ENCODE results near the gene NUP98.

The NUP98 gene

GRCh38 chr11:3753110-3753509 is 44.2 kb downstream of the NUP98 start:
- no peak overlapping the region for H3K27ac ChIP-seq
- no peak for DNase-seq (ENCODE audit: low read depth, low spot score)

GRCh38 chr11:3747704-3748103 is 49.6 kb downstream of the NUP98 start:
- DNase-seq (ENCODE audit: low read depth, low spot score) = peak; percentile 81
- H3K27ac ChIP-seq = peak overlapping the region; percentile 63

DNA sequence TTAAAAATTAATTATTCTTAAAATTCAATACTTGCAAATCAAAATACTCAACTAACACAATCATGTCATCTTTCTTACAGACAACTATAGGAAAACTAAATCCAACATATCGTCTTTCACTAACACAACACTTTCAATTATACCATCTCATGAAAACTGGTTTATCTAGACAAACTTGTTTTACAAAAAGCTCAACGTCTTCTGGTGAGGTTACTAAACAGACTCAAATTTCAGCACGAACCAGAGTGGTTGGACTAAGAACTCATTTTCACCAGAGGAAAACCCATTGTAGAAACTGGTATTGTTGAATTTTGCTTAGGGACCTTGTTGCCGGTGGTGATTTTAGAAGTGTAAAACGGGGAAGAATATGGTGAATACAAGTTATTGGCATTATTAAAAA is 52.2 kb downstream of the NUP98 start:
- peak; percentile 37 for DNase-seq (ENCODE audit: low read depth, low spot score)
- H3K27ac ChIP-seq = no peak overlapping the region

- no peak for DNase-seq (ENCODE audit: low read depth, low spot score)
- no peak overlapping the region for H3K27ac ChIP-seq
These were observed 58.6 kb downstream of the NUP98 start for GRCh38 chr11:3738723-3739122.

GRCh38 chr11:3738241-3738640 is 59.1 kb downstream of the NUP98 start:
- DNase-seq (ENCODE audit: low read depth, low spot score) = no peak
- H3K27ac ChIP-seq = no peak overlapping the region

DNA sequence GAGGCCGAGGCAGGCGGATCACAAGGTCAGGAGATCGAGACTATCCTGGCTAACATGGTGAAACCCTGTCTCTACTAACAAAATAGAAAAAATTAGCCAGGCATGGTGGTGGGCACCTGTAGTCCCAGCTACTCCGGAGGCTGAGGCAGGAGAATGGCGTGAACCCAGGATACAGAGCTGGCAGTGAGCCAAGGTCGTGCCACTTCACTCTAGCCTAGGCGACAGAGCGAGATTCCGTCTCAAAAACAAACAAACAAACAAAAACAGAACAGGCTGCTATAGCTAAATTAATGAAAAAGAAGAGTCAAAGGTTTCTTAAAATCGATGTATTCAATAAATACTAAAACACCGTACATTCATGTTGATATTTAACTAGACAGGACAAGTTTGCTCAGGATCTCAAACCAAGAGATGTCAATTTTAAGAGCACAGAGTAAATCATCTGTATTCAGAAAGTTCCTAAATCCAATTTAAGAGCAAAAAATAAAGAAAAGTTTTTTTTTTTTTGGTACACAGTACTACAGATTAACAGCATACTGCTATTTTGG is 59.9 kb downstream of the NUP98 start:
- no peak overlapping the region for H3K27ac ChIP-seq
- DNase-seq (ENCODE audit: low read depth, low spot score) = no peak

DNA sequence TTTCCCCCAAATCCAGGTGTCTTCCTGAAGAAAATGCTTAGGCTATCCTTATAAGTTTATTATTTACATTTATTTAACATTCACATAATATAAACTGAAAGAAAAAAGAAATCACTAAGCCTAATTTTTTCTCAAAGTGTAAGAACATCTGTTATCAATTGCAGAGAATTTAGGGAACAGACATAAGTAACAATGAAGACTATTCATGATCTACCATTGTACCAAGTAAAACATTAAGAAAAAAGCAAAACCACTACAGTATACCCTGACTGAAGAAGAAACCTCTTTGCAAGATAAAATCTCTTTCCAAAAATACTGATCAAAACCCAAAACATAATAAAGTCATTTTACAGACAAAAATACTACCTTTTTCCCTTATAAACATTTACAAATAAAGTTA is 60.5 kb downstream of the NUP98 start:
- DNase-seq (ENCODE audit: low read depth, low spot score) = no peak
- H3K27ac ChIP-seq = no peak overlapping the region

DNA sequence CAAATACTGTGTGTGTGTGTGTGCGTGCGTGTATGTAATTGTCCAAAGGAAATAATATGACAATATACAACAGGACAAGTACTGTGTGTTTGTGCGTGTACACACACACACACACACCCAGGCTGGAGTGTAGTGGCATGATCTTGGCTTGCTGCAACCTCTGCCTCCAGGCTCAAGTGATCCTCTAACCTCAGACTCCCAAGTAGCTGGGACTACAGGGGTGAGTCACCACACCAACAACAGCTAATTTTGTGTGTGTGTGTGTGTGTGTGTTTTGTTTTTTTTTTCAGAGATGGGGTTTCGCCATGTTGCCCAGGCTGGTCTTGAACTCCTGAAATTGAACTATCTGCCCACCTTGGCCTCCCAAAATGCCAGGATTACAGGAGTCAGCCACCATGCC is 61.5 kb downstream of the NUP98 start:
- no peak overlapping the region for H3K27ac ChIP-seq
- no peak for DNase-seq (ENCODE audit: low read depth, low spot score)

DNA sequence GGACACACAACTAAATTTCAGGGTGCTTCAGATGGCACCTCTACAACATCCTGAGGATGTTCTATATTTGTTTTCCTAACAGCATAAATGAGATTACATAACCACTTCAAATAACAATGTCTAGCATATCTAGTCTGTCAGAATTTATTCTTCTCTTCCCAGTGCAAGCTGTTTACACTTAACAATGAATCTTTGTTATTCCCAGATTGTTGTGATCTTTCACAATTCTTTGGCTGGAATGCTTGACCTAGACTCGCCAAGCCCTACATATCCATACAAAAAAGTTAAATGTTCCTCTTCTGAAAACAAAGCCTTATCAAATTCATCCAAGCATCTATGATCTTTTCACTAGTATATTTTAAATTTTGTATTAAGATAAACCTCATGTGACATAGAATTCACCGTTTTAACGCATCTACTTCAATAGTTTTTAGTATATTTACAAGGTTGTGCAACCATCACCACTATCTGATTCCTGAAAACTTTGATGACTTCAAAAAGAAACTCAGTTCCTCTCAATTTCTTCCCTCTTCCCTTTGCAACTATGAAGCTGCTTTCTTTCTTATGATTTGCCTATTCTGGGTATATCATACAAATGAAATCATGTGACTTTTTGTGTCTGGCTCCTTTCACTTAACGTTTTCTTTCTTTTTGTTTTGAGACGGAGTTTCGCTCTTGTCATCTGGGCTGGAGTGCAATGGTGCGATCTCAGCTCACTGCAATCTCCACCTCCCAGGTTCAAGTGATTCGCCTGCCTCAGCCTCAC is 64.5 kb downstream of the NUP98 start:
- H3K27ac ChIP-seq = no peak overlapping the region
- DNase-seq (ENCODE audit: low read depth, low spot score) = no peak

DNA sequence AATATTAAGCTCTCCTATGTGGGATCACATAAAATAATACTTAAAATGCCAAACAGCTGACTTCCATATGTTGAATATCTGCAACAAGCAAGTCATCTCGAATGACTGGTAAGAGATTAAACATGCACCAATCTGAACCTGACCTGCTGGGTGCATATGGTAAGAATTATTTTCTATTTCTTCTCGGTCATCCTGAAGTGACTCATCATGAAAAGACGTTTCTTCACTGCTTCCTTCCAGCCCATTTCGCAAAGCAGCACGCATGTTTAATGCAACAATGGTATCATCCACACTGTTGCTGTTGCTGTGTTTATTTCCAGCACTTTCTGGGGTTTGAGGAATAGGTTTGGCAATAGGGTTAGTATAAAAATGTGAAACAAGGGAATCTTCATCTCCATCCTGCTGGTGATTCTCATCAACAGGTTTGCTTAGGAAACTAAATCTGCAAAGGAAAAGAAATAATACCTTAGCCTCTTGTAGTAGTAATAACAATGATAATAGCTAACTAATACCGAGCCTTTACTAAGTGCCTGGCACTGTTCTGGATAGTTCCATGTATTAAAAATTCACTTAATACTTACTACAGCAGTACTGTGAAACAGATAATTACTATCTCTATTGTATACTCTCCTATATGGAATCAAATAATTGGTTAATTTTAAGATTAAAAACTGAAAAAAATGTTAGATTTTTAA is 74.2 kb downstream of the NUP98 start:
- H3K27ac ChIP-seq = peak overlapping the region; percentile 65

GRCh38 chr11:3722100-3722499 is 75.3 kb downstream of the NUP98 start:
- H3K27ac ChIP-seq = peak overlapping the region; percentile 65
- no peak for DNase-seq (ENCODE audit: low read depth, low spot score)

More for the DNA sequence above, 74.2 kb downstream of the NUP98 start:
- peak; percentile 54 for DNase-seq (ENCODE audit: low read depth, low spot score)

DNA sequence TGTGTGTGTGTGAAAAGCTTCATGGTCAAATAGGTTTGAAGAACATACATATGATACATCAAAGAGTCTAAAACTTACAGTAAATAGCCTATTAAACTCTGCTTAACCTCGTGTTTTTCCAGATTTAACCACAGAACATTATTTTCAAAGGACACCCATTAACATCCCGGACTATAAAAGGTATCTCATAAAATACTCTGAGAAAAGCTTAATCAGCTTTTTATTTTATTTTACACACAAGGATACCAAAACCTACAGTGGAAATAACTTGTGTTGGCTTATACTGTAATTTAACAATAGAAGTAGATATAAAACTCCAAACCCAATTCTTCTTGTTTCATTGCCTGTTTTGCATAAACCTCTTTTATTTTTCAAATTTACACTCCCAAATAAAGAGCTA is 76.4 kb downstream of the NUP98 start:
- H3K27ac ChIP-seq = no peak overlapping the region
- no peak for DNase-seq (ENCODE audit: low read depth, low spot score)

GRCh38 chr11:3712274-3712673 is 85.1 kb downstream of the NUP98 start:
- H3K27ac ChIP-seq = no peak overlapping the region
- DNase-seq (ENCODE audit: low read depth, low spot score) = no peak

- DNase-seq (ENCODE audit: low read depth, low spot score) = no peak
- H3K27ac ChIP-seq = no peak overlapping the region
These were observed 86.7 kb downstream of the NUP98 start for GRCh38 chr11:3710485-3711259.

DNA sequence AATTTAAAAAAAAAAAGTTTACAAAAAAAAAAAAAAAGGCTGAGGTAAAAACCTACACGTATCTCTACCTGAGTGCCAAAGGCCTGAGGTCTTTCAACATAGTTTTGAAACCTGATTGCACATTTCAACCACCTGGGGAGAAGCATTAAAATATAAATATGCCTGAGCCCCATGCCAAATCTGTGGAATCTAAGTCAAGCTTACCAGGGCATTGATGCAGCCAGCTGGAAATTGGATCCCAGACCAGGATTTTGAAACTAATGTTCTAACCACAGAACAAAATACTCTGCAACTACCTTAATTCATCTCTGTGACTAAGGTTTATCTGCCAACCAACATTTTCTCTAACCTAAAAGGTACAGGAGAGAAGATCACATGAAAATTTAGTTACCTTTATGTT is 87.4 kb downstream of the NUP98 start:
- no peak overlapping the region for H3K27ac ChIP-seq
- no peak for DNase-seq (ENCODE audit: low read depth, low spot score)

DNA sequence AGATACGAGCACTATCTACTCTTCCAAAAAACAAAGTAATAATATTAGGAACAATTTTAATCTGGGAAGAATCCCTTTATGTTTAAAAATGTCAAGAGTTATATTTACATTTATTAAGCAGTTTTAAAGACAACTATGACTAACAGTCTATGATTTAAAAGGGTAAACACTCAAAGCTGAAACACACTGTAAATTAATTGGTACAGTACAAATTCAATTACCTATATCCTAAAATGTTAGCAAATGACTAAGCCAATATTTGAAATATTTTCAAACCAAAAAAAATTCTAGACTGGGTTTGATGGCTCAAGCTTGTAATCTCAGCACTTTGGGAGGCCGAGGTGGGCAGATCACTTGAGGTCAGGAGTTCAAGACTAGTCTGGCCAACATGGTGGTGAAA is 90.2 kb downstream of the NUP98 start:
- no peak overlapping the region for H3K27ac ChIP-seq
- DNase-seq (ENCODE audit: low read depth, low spot score) = no peak

DNA sequence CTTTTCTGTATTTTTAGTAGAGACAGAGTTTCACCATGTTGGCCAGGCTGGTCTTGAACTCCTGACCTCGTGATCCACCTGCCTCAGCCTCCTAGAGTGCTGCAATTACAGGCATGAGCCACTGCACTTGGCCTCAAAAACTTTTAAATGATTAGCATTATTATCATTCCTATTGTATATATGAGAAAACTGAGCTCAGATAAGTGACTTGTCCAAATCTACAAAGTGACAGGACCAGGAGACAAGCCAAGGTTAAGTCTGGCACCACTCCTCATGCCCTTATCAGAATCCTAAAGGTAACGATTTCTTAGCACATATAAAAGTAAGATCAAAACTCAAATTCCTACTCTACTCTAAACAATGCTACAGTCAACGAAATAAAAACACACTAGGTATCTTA is 94.0 kb downstream of the NUP98 start:
- no peak overlapping the region for H3K27ac ChIP-seq
- no peak for DNase-seq (ENCODE audit: low read depth, low spot score)

- no peak for DNase-seq (ENCODE audit: low read depth, low spot score)
- no peak overlapping the region for H3K27ac ChIP-seq
These were observed 96.4 kb downstream of the NUP98 start for GRCh38 chr11:3700910-3701309.

DNA sequence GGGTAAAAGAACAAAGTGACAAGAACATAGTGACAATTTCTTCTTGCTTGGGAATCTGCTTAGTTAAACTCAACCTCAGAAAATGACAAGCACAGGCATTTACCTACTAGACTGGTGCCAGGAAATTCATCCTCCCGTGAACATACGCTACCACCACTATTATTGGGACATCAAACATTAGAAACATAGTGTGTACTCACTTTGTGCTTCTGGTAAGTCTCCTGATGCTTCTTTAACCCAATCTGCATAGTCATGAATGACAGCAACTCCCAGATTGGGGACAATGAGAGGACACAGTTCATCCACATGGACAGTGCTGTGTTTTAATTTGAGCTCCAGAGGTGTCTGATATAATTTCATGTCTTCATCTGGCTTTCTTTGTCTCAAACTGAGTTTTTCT is 96.9 kb downstream of the NUP98 start:
- no peak for DNase-seq (ENCODE audit: low read depth, low spot score)
- H3K27ac ChIP-seq = no peak overlapping the region

DNA sequence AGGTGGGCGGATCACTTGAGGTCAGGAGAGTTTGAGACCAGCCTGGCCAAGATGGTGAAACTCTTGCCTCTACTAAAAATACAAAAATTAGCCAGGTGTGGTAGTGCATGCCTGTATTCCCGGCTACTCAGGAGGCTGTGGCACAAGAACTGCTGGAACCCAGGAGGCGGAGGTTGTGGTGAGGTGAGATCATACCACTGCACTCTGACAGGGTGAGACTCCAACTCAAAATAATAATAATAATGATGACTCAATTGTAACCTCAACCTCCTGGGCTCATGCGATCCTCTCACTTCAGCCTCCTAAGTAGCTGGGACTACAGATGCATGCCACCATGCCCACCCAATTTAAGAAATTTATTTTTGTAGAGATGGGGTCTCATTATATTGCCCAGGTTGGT is 110.6 kb downstream of the NUP98 start:
- DNase-seq (ENCODE audit: low read depth, low spot score) = no peak
- H3K27ac ChIP-seq = no peak overlapping the region

DNA sequence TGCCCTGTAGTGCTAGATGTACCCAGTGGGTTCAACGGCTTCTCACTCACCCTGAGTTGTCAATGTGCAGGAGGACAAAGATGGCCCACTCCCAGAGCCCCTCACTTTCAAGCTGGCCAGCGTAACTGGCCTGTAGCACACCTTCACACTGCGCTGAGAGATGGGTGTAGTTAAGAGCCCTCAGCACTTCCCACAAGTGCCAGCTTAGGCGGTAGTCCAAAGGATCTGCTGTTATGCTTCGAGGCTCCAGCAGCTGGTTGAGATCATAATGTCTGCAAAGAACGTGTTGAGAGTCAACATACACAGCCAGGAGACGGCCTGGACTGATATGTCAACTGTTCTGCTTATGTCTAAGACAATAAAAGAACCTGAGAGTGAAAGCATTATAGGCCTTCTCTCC is 111.4 kb downstream of the NUP98 start:
- H3K27ac ChIP-seq = no peak overlapping the region
- DNase-seq (ENCODE audit: low read depth, low spot score) = no peak

All from epithelial cell of prostate (primary cell).